AG10803 (cell line): ENCODE measurements around the gene CFAP99.
A peak's percentile ranks its signal among the peaks of the same experiment; 100 is the strongest.

ENCODE experiments used
- DNase-seq: peaks from one replicate; pipeline ENCODE4 v3.0.0; 2010; ENCODE audit warnings: low read depth
- H3K4me3 ChIP-seq: 2 replicates; pipeline ENCODE4 v1.5.1; 2011; ENCODE audit warnings: mild to moderate bottlenecking, low read length, control low read depth
- CTCF ChIP-seq: conservative IDR thresholded peaks from 2 replicates; pipeline ENCODE4 v1.5.1; 2011; ENCODE audit warnings: mild to moderate bottlenecking, low read length, control low read depth, inconsistent platforms

The CFAP99 gene

GRCh38 chr4:2406406-2406805 lies 12.3 kb upstream of the CFAP99 start:
- no peak overlapping the region for H3K4me3 ChIP-seq
- no peak for TF ChIP-seq CTCF
- DNase-seq: no peak

GRCh38 chr4:2406920-2407319 lies 11.8 kb upstream of the CFAP99 start:
- DNase-seq: no peak
- no peak for TF ChIP-seq CTCF
- H3K4me3 ChIP-seq: no peak overlapping the region

- DNase-seq: no peak
- H3K4me3 ChIP-seq: no peak overlapping the region
- no peak for TF ChIP-seq CTCF
These were observed 10.8 kb upstream of the CFAP99 start for GRCh38 chr4:2407991-2408342.

- DNase-seq: no peak
- TF ChIP-seq CTCF: no peak
- no peak overlapping the region for H3K4me3 ChIP-seq
These were observed 10.3 kb upstream of the CFAP99 start for GRCh38 chr4:2408401-2408958.

- DNase-seq: no peak
- H3K4me3 ChIP-seq: no peak overlapping the region
- no peak for TF ChIP-seq CTCF
These were observed 9.8 kb upstream of the CFAP99 start for GRCh38 chr4:2408976-2409375.

- no peak for DNase-seq
- H3K4me3 ChIP-seq: no peak overlapping the region
- no peak for TF ChIP-seq CTCF
These were observed 9.4 kb upstream of the CFAP99 start for GRCh38 chr4:2409381-2409783.

- peak overlapping the region; percentile 54 for H3K4me3 ChIP-seq
- no peak for TF ChIP-seq CTCF
- DNase-seq: no peak
These were observed 6.8 kb upstream of the CFAP99 start for GRCh38 chr4:2411786-2412510.
